Measurements from ENCODE around the gene ATR.
A peak's percentile ranks its signal among the peaks of the same experiment; 100 is the strongest.

The ATR gene

GRCh38 chr3:142507241-142507640 lies 71.3 kb downstream of the ATR start:
- DNase-seq, result no peak

- no peak for DNase-seq
Measured at GRCh38 chr3:142502187-142502985, 76.1 kb downstream of the ATR start.

GRCh38 chr3:142501004-142501926 lies 77.3 kb downstream of the ATR start:
- DNase-seq, result no peak

GRCh38 chr3:142500211-142500610 lies 78.3 kb downstream of the ATR start:
- no peak for DNase-seq

- no peak for DNase-seq
Measured at GRCh38 chr3:142498397-142499180, 79.9 kb downstream of the ATR start.

GRCh38 chr3:142497729-142498128 lies 80.8 kb downstream of the ATR start:
- no peak for DNase-seq

- DNase-seq, result no peak
Measured at GRCh38 chr3:142495103-142495502, 83.4 kb downstream of the ATR start.

- DNase-seq, result no peak
Measured at GRCh38 chr3:142492184-142492583, 86.3 kb downstream of the ATR start.

GRCh38 chr3:142489572-142490323 lies 88.8 kb downstream of the ATR start:
- DNase-seq, result no peak

- DNase-seq, result no peak
Measured at GRCh38 chr3:142484912-142485435, 93.6 kb downstream of the ATR start.

- peak; percentile 13 for DNase-seq
Measured at GRCh38 chr3:142481196-142481595, 97.3 kb downstream of the ATR start.

- no peak for DNase-seq
Measured at GRCh38 chr3:142470826-142471225, 107.7 kb downstream of the ATR start.

- DNase-seq, result no peak
Measured at GRCh38 chr3:142468456-142468855, 110.1 kb downstream of the ATR start.

- DNase-seq, result no peak
Measured at GRCh38 chr3:142467768-142468167, 110.8 kb downstream of the ATR start.

- DNase-seq, result no peak
Measured at GRCh38 chr3:142460689-142461088, 117.8 kb downstream of the ATR start.

- DNase-seq, result no peak
Measured at GRCh38 chr3:142459929-142460328, 118.6 kb downstream of the ATR start.

- no peak for DNase-seq
Measured at GRCh38 chr3:142459096-142459495, 119.4 kb downstream of the ATR start.

GRCh38 chr3:142450881-142451280 lies 127.7 kb downstream of the ATR start:
- DNase-seq, result no peak

GRCh38 chr3:142450189-142450588 lies 128.3 kb downstream of the ATR start:
- DNase-seq, result no peak

- peak; percentile 95 for DNase-seq
Measured at GRCh38 chr3:142447852-142448823, 130.4 kb downstream of the ATR start, which contains the start of gene XRN1. Gene XRN1 (minus strand): TSS chr3:142448037. CDS start chr3:142447944, 93 bp downstream.
